ENCODE measurements around the gene EVL.

Gene EVL

DNA sequence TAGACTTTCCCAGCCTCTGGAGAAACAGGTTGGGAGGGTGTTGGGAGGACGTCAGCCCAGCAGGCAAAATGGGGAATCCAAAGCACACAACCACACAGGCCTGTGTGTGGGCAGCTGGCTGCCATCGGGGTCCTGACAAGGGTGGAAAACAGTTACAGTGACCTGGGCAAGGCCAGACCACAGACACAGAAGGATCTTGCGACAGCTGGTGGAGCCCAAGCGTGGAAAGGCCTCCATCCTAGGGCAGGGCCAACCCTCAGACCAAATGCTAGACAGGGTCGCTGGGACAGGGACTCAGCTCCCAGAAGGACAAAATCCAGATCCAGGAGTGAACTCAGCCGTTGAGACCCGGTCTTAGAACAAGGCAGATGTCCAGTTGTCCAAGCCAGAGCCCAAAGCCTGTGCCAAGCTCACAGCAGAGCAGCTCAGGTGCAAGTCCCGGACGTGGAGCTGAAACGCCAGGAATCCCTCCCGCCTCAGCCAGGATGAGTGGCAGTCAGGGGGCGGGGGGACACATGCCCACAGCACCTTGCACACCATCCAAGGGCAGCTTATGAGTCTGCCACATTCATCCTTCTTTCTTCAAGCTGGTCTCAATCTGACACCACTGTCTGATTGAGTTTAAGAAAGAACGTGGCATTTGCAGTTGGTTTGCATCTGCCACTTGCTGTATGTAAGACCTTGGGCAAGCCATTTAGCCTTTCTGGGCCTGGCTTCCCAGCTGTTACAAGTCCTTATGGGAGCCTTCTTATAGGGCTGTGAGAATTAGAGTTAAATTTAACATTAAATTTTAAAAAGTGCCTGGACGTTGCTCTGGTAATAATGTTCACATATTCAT lies 56.6 kb downstream of the EVL start:
- DNase-seq (ENCODE audit: insufficient read length, low spot score) (no peak), FAIRE-seq (no peak)
- no peak for TF ChIP-seq POLR2A (IDR thresholded peaks at IDR 0.05; ENCODE audit: low read depth, low read length)

- no peak for FAIRE-seq
- DNase-seq (ENCODE audit: insufficient read length, low spot score), result no peak
- TF ChIP-seq POLR2A (IDR thresholded peaks at IDR 0.05; ENCODE audit: low read depth, low read length), result no peak
Observed at GRCh38 chr14:100122481-100123223, 57.4 kb downstream of the EVL start.

- TF ChIP-seq POLR2A (IDR thresholded peaks at IDR 0.05; ENCODE audit: low read depth, low read length), result no peak
- FAIRE-seq, result no peak
Observed at GRCh38 chr14:100123618-100124017, 58.4 kb downstream of the EVL start.

DNA sequence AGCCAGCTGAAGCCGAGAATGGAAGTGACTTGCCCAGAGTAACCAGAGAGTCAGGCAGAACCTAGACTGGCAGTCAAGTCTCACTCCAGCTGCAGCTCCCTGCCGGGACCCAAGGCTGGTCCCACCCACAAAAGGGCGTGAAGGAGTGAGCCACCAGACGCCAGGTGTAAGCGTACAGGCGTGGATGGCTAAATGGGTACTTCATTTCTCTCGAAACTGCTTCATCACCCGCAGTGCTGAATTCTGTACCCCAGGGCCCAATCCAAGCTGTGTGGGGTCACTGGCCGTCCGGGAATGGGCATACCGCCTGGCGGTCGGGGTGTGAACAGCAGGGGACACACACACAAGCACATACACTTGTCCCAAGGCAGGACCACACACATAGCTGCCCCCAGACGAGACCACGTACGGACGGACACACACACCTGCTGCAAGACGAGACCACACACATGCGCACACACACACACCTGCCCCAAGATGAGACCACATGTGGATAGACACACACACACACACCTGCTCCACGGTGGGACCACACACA lies 59.4 kb downstream of the EVL start:
- DNase-seq (ENCODE audit: insufficient read length, low spot score) (no peak), FAIRE-seq (no peak)
- TF ChIP-seq POLR2A (IDR thresholded peaks at IDR 0.05; ENCODE audit: low read depth, low read length), result no peak

More at GRCh38 chr14:100123618-100124017, 58.4 kb downstream of the EVL start:
- no peak for DNase-seq (ENCODE audit: insufficient read length, low spot score)

- DNase-seq (ENCODE audit: insufficient read length, low spot score), result no peak
- TF ChIP-seq POLR2A (IDR thresholded peaks at IDR 0.05; ENCODE audit: low read depth, low read length), result no peak
- no peak for FAIRE-seq
Observed at GRCh38 chr14:100126401-100126800, 61.2 kb downstream of the EVL start.

DNA sequence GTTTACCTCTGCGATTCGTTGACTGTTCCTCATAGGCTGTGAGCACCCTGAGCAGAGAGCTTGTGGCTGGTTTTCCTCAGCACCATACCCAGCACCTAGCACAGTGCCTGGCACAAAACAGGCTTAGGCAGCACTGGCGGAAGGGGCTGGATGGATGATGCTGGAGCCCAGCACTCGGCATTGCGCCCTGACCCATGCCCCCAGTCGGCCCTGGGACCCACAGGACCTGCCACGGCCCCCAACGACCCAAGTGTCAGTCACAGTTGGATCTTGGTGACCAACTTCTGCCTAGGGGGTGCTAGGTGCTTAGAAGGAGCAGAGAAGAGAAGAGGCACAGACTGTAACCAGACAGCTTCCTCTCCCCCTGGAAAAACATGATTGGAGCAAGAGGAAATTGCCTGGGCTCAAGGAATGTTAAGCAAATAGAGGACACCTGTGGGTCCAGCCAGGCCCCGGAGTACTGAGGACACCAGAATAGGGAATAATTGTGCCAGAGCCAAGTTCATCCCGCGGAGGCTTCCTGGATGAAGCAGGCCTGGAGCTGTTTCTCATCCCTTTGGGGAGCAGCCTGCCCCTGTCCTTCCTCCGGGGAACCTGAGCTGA lies 62.7 kb downstream of the EVL start:
- no peak for TF ChIP-seq POLR2A (IDR thresholded peaks at IDR 0.05; ENCODE audit: low read depth, low read length)
- no peak for FAIRE-seq
- DNase-seq (ENCODE audit: insufficient read length, low spot score), result no peak

DNA sequence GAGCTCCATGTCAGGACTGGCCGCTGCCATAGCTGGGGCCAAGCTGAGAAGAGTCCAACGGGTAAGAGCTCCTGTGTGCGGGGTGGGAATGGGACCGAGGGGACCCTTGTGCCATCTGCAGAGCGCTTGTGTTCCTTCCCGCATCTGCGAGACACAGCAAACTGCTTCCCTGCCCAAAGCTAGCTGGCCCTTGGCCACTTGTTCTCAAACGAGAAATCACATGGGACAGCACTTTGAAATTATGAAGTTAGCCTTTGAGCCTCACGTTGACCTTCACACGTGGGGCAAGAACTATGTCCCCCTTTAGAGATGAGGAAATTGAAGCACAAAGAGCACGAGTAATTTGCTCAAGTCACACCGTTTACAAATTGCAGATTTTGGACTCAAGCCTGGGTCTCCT lies 63.5 kb downstream of the EVL start:
- DNase-seq (ENCODE audit: insufficient read length, low spot score) (no peak), FAIRE-seq (no peak)
- TF ChIP-seq POLR2A (IDR thresholded peaks at IDR 0.05; ENCODE audit: low read depth, low read length), result no peak

DNA sequence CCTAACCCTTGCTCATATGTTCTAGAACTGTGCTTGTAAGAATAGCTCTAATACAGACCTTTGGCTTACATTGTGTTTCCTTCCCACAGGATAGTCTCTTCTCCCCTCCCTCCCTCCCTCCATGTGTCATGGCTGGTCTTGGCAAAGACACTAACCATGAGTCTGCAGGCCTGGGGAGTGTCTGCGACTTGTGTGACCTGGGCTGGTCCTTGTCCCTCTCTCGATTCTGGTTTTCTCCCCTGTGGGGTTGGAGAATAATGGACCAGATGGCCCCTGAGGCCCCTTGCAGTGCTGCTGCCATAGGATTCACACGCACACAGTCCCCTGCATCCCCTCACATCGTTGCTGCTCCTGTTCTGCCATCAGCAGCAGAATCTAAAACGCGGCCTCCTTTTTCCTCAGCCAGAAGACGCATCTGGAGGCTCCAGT lies 64.0 kb downstream of the EVL start:
- FAIRE-seq (no peak), DNase-seq (ENCODE audit: insufficient read length, low spot score) (no peak)
- no peak for TF ChIP-seq POLR2A (IDR thresholded peaks at IDR 0.05; ENCODE audit: low read depth, low read length)

DNA sequence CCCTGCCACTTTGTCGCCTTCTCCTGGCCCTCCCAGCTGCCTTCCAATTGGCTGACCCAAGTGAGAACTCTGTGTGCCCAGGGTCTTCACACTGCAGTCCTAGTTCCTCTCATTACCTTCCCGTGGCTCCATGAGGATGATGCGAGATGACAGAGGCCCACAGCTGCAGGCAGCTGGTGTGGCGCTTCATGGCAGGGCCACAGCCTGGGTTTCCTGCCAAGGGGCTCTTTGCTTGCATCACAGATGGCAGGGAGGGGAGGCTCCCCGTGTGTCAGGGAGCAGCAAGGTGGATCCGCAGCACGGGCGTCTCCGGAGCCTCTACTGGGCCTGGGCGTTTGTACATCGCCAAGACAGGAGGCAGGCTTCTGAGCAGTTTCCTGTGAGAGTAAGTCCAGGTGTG lies 65.3 kb downstream of the EVL start:
- no peak for DNase-seq (ENCODE audit: insufficient read length, low spot score)
- TF ChIP-seq POLR2A (IDR thresholded peaks at IDR 0.05; ENCODE audit: low read depth, low read length), result no peak
- no peak for FAIRE-seq

GRCh38 chr14:100131181-100131580 lies 66.0 kb downstream of the EVL start:
- TF ChIP-seq POLR2A (IDR thresholded peaks at IDR 0.05; ENCODE audit: low read depth, low read length), result no peak
- DNase-seq (ENCODE audit: insufficient read length, low spot score) (no peak), FAIRE-seq (no peak)

GRCh38 chr14:100132161-100132902 lies 67.1 kb downstream of the EVL start:
- DNase-seq (ENCODE audit: insufficient read length, low spot score) (peak; percentile 42), FAIRE-seq (no peak)
- TF ChIP-seq POLR2A (IDR thresholded peaks at IDR 0.05; ENCODE audit: low read depth, low read length), result no peak

DNA sequence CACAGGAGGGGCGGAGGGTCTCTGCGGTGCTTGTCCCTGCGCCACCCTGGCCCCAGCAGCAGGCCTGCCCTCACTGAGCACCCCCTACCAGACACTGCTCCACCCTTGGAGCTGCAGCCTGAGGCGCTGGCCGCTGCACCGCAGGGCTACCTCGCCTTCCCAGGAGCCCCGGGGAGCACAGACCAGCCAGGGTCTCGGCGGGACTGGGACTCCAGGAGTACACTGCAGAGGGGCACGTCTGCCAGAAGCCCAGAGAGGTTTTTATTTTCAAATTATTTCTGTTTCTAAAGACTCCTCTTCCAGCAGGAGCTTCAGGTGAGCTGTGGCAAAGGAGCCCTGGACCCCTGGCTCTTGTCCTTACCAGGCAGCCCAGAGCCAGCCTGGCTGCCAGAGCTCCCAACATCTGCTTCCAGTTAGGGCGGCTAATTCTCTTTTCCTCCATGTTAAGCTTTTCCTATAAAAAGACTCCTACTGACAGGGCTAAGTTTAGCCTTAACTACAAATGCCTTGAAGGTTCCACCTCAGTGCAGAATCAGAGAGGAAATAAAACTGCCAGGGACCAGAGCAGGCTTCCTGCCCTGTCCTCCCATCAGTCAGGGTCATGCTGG lies 67.8 kb downstream of the EVL start:
- TF ChIP-seq POLR2A (IDR thresholded peaks at IDR 0.05; ENCODE audit: low read depth, low read length), result no peak
- DNase-seq (ENCODE audit: insufficient read length, low spot score) (no peak), FAIRE-seq (no peak)

- DNase-seq (ENCODE audit: insufficient read length, low spot score), result no peak
- no peak for FAIRE-seq
- TF ChIP-seq POLR2A (IDR thresholded peaks at IDR 0.05; ENCODE audit: low read depth, low read length), result no peak
Observed at GRCh38 chr14:100134586-100134985, 69.4 kb downstream of the EVL start.
